Hematopoietic multipotent progenitor cell treated with erythropoietin and hydrocortisone succinate and interleukin-3 and kit ligand, for 4 days (in vitro differentiated cells): Measurements from ENCODE around the gene CADM1.
"Not testable (repeated sequence)": the region's sequence is repeated elsewhere in the genome, so short reads cannot be mapped to it uniquely, and the experiment has no call there.

Source experiments
- DNase-seq: peaks from one replicate; pipeline ENCODE4 v3.0.0-alpha.2; 2015

CADM1 gene

GRCh38 chr11:115476463-115477286 is 27.5 kb downstream of the CADM1 start:
- no peak for DNase-seq

DNA sequence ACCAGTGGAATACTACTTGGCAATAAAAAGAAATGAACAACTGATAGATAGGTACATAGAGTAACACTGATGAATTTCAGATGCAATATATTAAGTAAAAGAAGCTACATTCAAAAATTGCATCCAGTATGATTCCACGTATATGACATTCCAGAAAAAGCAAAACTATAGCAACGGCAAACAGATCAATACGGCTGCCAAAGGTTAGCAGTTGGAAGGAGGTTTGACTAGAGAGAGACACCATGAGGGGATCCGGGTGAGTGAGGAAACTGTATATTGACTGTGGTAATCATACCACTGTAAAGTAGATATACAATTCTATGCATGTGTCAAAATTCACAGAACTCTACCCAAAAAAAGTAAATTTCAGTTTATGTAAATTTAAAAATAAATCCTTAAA is 28.7 kb downstream of the CADM1 start:
- no peak for DNase-seq

- not testable (repeated sequence) for DNase-seq
These were observed 29.9 kb downstream of the CADM1 start for GRCh38 chr11:115474306-115474705.

DNA sequence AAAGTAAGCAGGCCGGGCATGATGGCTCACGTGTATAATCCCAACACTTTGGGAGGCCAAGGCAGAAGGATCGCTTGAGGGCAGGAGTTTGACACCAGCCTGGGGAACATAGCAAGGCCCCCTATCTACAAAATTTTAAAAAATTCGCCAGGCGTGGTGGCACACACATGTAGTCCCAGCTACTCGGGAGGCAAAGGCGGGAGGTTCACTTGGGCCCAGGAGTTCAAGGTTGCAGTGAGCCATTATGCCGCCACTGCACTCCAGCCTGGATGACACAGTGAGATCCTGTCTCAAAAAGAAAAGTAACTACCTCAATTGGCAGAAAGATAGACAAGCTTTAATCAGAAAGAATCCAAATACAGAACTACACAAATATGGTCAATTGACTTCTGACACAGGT is 31.0 kb downstream of the CADM1 start:
- no peak for DNase-seq

GRCh38 chr11:115471367-115471766 is 32.8 kb downstream of the CADM1 start:
- no peak for DNase-seq

DNA sequence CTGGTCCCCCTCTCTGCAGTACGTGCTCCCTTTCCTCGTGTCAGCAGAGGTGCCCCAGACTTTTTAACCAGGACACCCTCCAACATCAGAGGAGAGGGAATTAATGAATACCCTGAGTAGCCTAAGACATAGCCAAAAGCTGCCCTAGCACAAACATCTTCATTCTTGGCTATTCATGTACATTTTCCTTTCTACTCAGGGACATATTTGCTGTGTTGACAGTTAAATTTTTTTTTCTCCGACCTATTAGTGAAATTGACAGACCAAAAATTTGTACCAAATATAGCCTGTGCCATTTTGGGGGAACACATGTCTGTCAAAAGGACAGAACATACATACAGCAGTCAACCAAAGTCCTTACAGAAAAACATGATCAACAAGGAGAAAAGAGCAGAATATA is 33.3 kb downstream of the CADM1 start:
- DNase-seq: no peak

DNA sequence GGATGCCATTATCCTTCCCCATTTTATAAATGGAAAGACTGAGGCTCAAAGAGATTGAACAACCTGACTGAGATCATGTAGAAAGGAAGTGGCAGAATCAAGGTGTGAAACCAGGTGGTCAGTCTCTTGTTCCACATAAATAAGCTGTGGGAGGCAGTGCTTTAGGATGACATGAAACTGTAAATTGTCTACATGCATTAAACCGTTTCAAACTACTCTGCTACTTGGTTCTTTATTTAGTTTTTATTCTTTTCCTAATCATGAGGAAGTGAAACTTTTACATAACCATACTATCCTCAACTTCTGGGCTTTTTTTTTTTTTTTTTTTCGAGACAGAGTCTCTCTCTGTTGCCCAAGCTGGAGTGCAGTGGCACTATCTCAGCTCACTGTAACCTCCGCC is 34.9 kb downstream of the CADM1 start:
- DNase-seq: no peak

DNA sequence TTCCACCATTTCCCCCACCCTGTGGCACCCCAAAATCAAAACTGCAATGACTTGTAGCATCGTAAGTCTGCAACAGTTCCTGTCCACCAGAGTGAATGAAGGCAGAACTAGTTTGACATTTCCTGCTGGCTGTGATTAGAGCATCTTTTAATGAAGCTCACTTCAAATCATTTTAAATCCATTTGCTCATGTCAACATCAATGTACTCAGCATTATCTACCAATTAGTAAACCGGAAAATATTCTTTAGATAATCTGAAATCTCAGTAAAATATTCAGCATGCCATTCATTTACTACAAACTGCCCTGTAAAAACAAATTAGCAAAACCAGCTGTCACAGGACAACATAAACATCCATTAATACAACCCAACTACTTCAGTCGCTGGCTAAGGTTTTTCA is 38.1 kb downstream of the CADM1 start:
- no peak for DNase-seq

GRCh38 chr11:115464269-115464668 is 39.9 kb downstream of the CADM1 start:
- DNase-seq: no peak

- no peak for DNase-seq
These were observed 40.6 kb downstream of the CADM1 start for GRCh38 chr11:115463606-115464005.

- no peak for DNase-seq
These were observed 41.5 kb downstream of the CADM1 start for GRCh38 chr11:115462757-115463156.

- no peak for DNase-seq
These were observed 42.1 kb downstream of the CADM1 start for GRCh38 chr11:115462004-115462541.

GRCh38 chr11:115460512-115460911 is 43.7 kb downstream of the CADM1 start:
- no peak for DNase-seq

- no peak for DNase-seq
These were observed 44.7 kb downstream of the CADM1 start for GRCh38 chr11:115459563-115459962.

DNA sequence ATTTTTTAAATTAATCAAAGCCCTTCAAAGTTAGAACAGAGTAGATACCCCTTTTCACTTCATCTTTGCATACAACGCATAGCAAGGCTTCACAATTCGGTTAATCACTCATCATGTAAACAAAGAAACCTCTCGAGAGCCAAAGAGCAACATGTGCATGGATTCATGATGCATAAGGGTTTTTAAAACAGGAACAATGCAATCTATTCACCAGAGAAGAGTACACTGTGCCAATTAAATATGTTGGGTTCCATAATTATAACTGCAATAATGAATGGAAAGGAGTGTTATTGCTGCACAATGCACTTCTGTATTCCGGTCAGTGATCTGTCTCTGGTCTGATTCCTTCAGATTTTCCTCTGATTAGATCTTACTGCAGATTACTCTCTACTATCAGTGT is 45.3 kb downstream of the CADM1 start:
- DNase-seq: no peak

- DNase-seq: no peak
These were observed 48.2 kb downstream of the CADM1 start for GRCh38 chr11:115456019-115456418.

- DNase-seq: no peak
These were observed 48.6 kb downstream of the CADM1 start for GRCh38 chr11:115455613-115456012.

- DNase-seq: no peak
These were observed 49.7 kb downstream of the CADM1 start for GRCh38 chr11:115454525-115454924.

DNA sequence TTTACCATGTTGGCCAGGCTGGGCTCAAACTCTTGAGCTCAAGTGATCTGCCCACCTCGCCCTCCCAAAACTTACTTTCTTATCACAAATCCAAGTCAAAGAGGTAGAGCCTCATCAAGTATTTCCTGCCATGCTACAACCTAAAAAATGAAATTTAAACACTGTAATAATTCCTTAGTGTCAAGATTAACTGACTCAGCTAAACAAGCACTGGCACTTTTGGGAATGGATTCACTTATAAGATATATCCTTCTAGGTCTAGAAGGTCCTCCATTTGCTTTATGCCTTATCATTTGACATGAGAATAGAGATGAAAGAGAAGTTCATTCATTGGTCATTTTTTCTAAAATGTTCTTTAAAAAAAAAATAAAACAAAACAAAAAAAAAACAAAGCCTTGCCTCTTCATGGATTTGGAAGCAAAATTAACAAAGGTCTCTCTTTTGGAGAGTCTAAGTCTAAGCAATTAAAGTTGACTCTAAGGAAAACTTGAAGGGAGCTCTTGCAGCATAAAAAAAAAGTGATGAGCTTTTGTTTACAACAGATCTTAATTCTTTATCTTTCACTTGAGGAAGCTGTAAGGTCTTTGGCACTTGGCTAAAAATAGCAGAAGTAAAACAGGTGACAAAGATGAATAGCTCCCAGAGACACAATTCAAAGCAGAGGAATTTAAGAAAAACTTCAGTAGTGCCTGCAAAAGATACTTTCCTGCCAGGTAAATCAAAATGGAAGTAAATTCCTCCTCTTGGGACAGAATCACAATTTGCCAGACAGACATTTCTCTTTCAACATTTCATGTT is 50.3 kb downstream of the CADM1 start:
- DNase-seq: no peak

DNA sequence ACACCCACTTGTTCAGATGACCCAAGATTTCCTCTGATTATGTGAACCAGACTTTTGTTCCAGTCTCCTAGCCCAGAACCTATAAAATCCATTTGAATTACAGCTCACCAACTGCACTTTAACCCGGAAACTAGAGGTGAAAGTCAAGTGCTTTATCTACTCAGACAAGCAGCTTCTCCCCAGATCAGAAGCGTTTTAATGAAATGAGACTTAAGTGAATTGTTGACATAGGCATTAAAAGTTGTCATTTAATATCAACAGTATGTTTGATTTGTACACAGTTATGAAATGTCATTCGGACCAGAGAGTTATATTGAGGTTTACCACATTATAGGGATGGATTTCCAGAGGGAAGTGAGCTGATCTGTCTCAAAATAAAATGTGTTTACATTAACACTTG is 52.0 kb downstream of the CADM1 start:
- DNase-seq: no peak

- no peak for DNase-seq
These were observed 53.7 kb downstream of the CADM1 start for GRCh38 chr11:115450519-115450918.

DNA sequence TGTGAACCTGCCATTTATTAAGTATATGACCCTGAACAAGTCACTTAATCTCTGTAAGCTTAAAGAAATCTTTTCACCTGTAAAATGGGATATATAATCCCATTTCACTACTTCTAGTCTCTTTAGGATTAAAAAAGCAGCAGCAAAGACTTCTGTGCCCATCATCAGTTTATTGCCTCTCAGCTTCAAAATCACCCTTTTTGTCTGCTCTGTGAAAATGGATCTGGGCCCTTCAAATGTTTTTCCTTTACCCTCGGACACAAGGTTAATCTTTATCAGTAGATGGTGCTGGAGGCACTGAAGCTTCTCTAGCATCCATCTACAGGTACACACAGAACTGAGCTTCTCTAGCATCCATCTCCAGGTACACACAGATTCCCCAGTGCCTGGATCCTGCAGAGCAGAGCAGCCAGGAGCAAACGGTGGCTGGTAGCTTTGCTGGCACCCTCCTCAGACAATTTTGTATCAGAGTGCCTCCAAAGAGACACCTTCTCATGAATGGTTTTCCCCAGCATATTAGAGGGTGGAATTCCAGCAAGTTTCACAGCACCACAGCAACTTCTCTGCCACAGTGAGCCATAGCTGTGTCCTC is 56.8 kb downstream of the CADM1 start:
- no peak for DNase-seq

DNA sequence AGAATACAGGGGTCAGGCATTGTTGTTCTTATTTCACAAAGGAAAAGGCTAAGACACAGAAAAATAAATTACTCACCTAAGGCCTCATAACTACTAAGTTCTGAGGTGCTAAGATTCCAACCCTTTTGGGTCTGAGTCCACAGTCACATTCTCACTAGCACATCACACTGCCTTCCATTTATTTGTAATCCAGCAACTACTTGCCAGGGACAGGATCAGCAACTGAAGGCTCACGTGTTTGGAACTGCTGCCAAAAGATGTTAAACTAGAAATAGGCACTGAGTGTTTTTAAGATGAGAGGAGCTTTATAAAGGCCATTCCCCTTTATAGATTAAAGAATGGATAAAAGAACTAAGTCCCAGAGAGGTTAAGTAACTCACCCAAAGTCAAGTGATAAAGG is 58.0 kb downstream of the CADM1 start:
- no peak for DNase-seq

GRCh38 chr11:115444542-115444941 is 59.7 kb downstream of the CADM1 start:
- no peak for DNase-seq
